GM12878 (cell line): ENCODE measurements around the gene GRIN2A. TPM values are rescaled to one million over a fixed set of nuclear protein-coding genes. Genes with fewer than 3 reads are reported as not detected.

Experiments used
- ATAC-seq: fragments of 200-7000 bp; cut with Tn5 transposase; 3 replicates; pipeline ENCODE4 v1.9.1; 2020; ENCODE audit warnings: mild to moderate bottlenecking, moderate library complexity
- BruUV-seq: library from RNA; stranded (reverse); fragments of 400-500 nt; replicated peaks from 2 replicates; lab custom pipeline; 2021; lab: Mats Ljungman, UMichigan
- CTCF ChIA-PET: fragments of 300-600 bp; sonication (Branson Sonifier 250); formaldehyde crosslinking; extraction: SDS; loops from one replicate; lab custom pipeline; 2021; ENCODE audit warnings: inconsistent platforms; lab: Yijun Ruan, JAX
- POLR2A ChIA-PET: fragments of 350-600 bp; formaldehyde crosslinking; extraction: SDS; loops from one replicate; lab custom pipeline; 2021; ENCODE audit warnings: inconsistent platforms; lab: Charles Lee
- RAD21 ChIA-PET: fragments of 300-600 bp; sonication (Branson Sonifier 250); formaldehyde crosslinking; loops from one replicate; lab custom pipeline; 2023; ENCODE audit warnings: antibody characterized with exemption; ENCODE audit not compliant: unreplicated experiment; lab: Charles Lee
- SMC1A ChIA-PET: fragments of 300-600 bp; sonication (Branson Sonifier 250); formaldehyde crosslinking; loops from one replicate; lab custom pipeline; 2023; ENCODE audit not compliant: unreplicated experiment, uncharacterized antibody; lab: Charles Lee
- DNase-seq: peaks from one replicate; pipeline ENCODE4 v3.0.0-alpha.2; 2011; ENCODE audit warnings: low read depth, low spot score
- FAIRE-seq: peaks from 3 replicates; lab custom pipeline; 2011; peaks lifted over from hg19 to GRCh38; lab: Jason Lieb, UNC
- H2AFZ ChIP-seq: 2 replicates; pipeline ENCODE4 v1.6.0; 2011; ENCODE audit warnings: low read depth, low read length, control low read depth; ENCODE audit not compliant: control insufficient read depth
- H3K27ac ChIP-seq: 2 replicates; pipeline ENCODE4 v1.5.1; 2011; ENCODE audit warnings: control low read depth; ENCODE audit not compliant: control insufficient read depth, insufficient read depth
- H3K27me3 ChIP-seq, 2 experiments: replicated peaks in 1 of 2; 2 replicates each; pipeline versions ENCODE4 v1.6.0 to v1.6.1; 2011; ENCODE audit warnings: low read length in 1 of 2; ENCODE audit not compliant: control insufficient read depth in 2 of 2, insufficient read depth in 2 of 2
- H3K36me3 ChIP-seq, 2 experiments: 2 replicates each; pipeline ENCODE4 v1.5.1; 2011; ENCODE audit warnings: low read length in 1 of 2; ENCODE audit not compliant: control insufficient read depth in 2 of 2, insufficient read depth in 2 of 2
- H3K4me1 ChIP-seq: 2 replicates; pipeline ENCODE4 v1.6.1; 2011; ENCODE audit warnings: mild to moderate bottlenecking, low read length, moderate library complexity, mixed read lengths; ENCODE audit not compliant: control insufficient read depth, insufficient read depth
- H3K4me2 ChIP-seq: 2 replicates; pipeline ENCODE4 v1.6.0; 2011; ENCODE audit warnings: control low read depth; ENCODE audit not compliant: control insufficient read depth, insufficient read depth
- H3K4me3 ChIP-seq: fragments of 200-600 bp; sonication (generic); 2 replicates; pipeline ENCODE4 v1.5.1; 2016
- H3K79me2 ChIP-seq: 2 replicates; pipeline ENCODE4 v1.6.0; 2011; ENCODE audit warnings: low read length; ENCODE audit not compliant: control insufficient read depth, insufficient read depth
- H3K9ac ChIP-seq: 2 replicates; pipeline ENCODE4 v1.8.0; 2011; ENCODE audit warnings: low read length, control low read depth, mixed read lengths; ENCODE audit not compliant: control insufficient read depth, insufficient read depth
- H3K9me3 ChIP-seq: replicated peaks from 3 replicates; pipeline ENCODE4 v1.5.1; 2011; ENCODE audit warnings: mild to moderate bottlenecking, low read length; ENCODE audit not compliant: control insufficient read depth, insufficient read depth
- H4K20me1 ChIP-seq: 2 replicates; pipeline ENCODE4 v1.6.0; 2011; ENCODE audit not compliant: control insufficient read depth, insufficient read depth
- BCL11A ChIP-seq: IDR thresholded peaks from 2 replicates; pipeline ENCODE4 v1.6.1; 2011; ENCODE audit warnings: low read depth, low read length
- CREM ChIP-seq: IDR thresholded peaks from 2 replicates; pipeline ENCODE4 v1.6.1; 2014; ENCODE audit warnings: antibody characterized with exemption, low read depth
- EED ChIP-seq: sonication (generic); IDR thresholded peaks from 2 replicates; pipeline ENCODE4 v1.6.1; 2016; ENCODE audit warnings: antibody characterized with exemption, low read depth
- HDAC6 ChIP-seq: fragments of 200-600 bp; sonication (generic); IDR thresholded peaks from one replicate; pipeline ENCODE4 v1.8.0; 2017; ENCODE audit warnings: antibody characterized with exemption; ENCODE audit not compliant: unreplicated experiment
- IRF4 ChIP-seq: IDR thresholded peaks from 2 replicates; pipeline ENCODE4 v1.6.1; 2011; ENCODE audit warnings: low read depth, low read length
- JUNB ChIP-seq: IDR thresholded peaks from 2 replicates; pipeline ENCODE4 v1.6.1; 2016; ENCODE audit warnings: antibody characterized with exemption, mild to moderate bottlenecking
- NFYB ChIP-seq: IDR thresholded peaks from 2 replicates; pipeline ENCODE4 v1.6.1; 2011; ENCODE audit warnings: low read depth, mild to moderate bottlenecking, low read length, improper control_type of control experiment, moderate library complexity; ENCODE audit not compliant: insufficient read depth
- WGBS: methylation state at CpG from one replicate; pipeline ENCODE4 v1.1.6; 2016; ENCODE audit warnings: low lambda C conversion rate; ENCODE audit not compliant: insufficient replicate concordance, insufficient coverage; ENCODE audit errors: missing lambda C conversion rate; 5-methylcytosine and 5-hydroxymethylcytosine counted together
- in situ Hi-C: fragments of 300-500 bp; cut with MboI; formaldehyde crosslinking; loops from 9 replicates; pipeline ENCODE4 v1.14.3; 2018; ENCODE audit warnings: mixed read lengths
- intact Hi-C: fragments of 100-400 bp; cut with micrococcal nuclease; formaldehyde crosslinking; loops from one replicate; pipeline ENCODE4 v1.14.2; 2022; ENCODE audit not compliant: unreplicated experiment
- polyA plus RNA-seq, 11 experiments: library from polyadenylated mRNA; depleted of rRNA in 4 of 11; unstranded in 6 of 11; stranded (reverse) in 5 of 11; fragments of >200 nt; fragmentation: Nextera tagmentation in 4 of 11; fragmentation: Illumina TruSeq in 1 of 11; extraction: Ambion mirVana in 4 of 11; extraction: Trizol in 1 of 11; gene quantifications; 1 replicate in 1 of 11; 2 replicates in 10 of 11; pipeline versions ENCODE4 v1.2.1 to v1.2.3, GENCODE V29; 2011 to 2016; ENCODE audit warnings: inconsistent platforms in 2 of 11, missing spikeins in 2 of 11, low read depth in 1 of 11
- total RNA-seq, 4 experiments: library from RNA; depleted of rRNA in 3 of 4; stranded (reverse); fragments of >200 nt in 3 of 4; fragmentation: Illumina TruSeq in 1 of 4; extraction: Trizol in 1 of 4; gene quantifications; 2 replicates each; pipeline versions ENCODE4 v1.2.1 to v1.2.3, GENCODE V29; 2013 to 2021
- TF ChIP-seq, protein P1 (sequence below): IDR thresholded peaks from 2 replicates; pipeline ENCODE4 v1.6.1; 2012; ENCODE audit warnings: low read length, inconsistent platforms
- TF ChIP-seq, protein P2 (sequence below): IDR thresholded peaks from 2 replicates; pipeline ENCODE4 v1.6.1; 2012; ENCODE audit warnings: improper control_type of control experiment, low read depth, low read length; ENCODE audit not compliant: insufficient replicate concordance
- TF ChIP-seq, protein P3 (sequence below): IDR thresholded peaks from 2 replicates; pipeline ENCODE4 v1.6.1; 2011; ENCODE audit warnings: low read depth, low read length, improper control_type of control experiment, borderline replicate concordance
- TF ChIP-seq, protein P4 (sequence below): fragments of 450-650 bp; IDR thresholded peaks from 2 replicates; pipeline ENCODE4 v1.6.1; 2017; ENCODE audit warnings: borderline replicate concordance

The GRIN2A gene
- total and polyA plus RNA-seq, 10 of the 15 experiments (the other 5 are each of a cell fraction or from before 2014, with no cell fraction given) = 2.4 to 13.3 (median 7.3) TPM

DNA sequence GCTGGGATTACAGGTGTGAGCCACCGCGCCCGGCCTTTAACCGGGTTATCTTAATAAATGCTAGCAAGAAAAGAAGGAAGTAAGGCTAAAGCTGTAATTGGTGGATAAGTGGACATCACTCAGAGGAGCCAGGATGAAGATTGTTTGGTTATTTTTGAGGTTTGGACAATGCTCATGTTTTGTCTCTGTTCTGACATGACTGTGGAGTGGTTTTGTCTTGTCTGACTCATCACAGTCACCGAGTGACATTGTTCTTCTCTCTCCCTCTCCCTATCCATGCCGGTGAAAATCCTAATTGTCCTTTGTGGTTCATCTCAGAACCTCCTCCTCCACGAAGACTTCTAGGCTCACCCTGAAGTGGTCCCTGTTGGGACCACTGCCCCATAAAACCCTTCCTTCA is 23.5 kb upstream of the GRIN2A start:
- RAD21 ChIA-PET = interaction anchor here (1.1 kb wide), 1 partner anchor 37 kb away, joined by 5 read pairs; no protein-coding TSS in a partner anchor
- Histone ChIP-seq H3K36me3 (no peaks in the 10 kb centered on the region), H3K4me3 (no peak overlapping the region), H3K79me2 (no peaks in the 10 kb centered on the region), H3K9ac (no peak overlapping the region), H3K27me3 (no peaks in the 10 kb centered on the region), H4K20me1 (no peaks in the 10 kb centered on the region), H3K4me2 (peak overlapping the region; percentile 5; the same call in 1 of the 2 replicates), H2AFZ (no peak overlapping the region), H3K4me1 (peaks cover 8% of the 10 kb centered on the region), H3K9me3 (peaks cover 2% of the 10 kb centered on the region; the same call in 1 of the 3 replicates), H3K27ac (0 out of 2 replicates have a peak overlapping the region, but pooled peaks have one; percentile 20)
- POLR2A ChIA-PET = interaction anchor here (0.7 kb wide), 1 partner anchor 13 kb away, joined by 8 read pairs; no protein-coding TSS in a partner anchor
- ATAC-seq (peak; percentile 86), DNase-seq (peak; percentile 16), FAIRE-seq (peak; percentile 35)
- in situ Hi-C loops = no loop called here
- CTCF ChIA-PET = no interaction called here
- no TSS peak for BruUV-seq
- intact Hi-C loops = loop anchor here (5.0 kb wide), 1 partner anchor 182 kb away; the partner anchor contains the start of gene ATF7IP2
- SMC1A ChIA-PET = no interaction called here
- 63% methylated on average over 7 of the region's 7 CpGs for WGBS
- TF ChIP-seq, protein P1, sequence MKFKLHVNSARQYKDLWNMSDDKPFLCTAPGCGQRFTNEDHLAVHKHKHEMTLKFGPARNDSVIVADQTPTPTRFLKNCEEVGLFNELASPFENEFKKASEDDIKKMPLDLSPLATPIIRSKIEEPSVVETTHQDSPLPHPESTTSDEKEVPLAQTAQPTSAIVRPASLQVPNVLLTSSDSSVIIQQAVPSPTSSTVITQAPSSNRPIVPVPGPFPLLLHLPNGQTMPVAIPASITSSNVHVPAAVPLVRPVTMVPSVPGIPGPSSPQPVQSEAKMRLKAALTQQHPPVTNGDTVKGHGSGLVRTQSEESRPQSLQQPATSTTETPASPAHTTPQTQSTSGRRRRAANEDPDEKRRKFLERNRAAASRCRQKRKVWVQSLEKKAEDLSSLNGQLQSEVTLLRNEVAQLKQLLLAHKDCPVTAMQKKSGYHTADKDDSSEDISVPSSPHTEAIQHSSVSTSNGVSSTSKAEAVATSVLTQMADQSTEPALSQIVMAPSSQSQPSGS = 0 out of 2 replicates have a peak, but pooled peaks have one; percentile 44
- TF ChIP-seq, protein P2, sequence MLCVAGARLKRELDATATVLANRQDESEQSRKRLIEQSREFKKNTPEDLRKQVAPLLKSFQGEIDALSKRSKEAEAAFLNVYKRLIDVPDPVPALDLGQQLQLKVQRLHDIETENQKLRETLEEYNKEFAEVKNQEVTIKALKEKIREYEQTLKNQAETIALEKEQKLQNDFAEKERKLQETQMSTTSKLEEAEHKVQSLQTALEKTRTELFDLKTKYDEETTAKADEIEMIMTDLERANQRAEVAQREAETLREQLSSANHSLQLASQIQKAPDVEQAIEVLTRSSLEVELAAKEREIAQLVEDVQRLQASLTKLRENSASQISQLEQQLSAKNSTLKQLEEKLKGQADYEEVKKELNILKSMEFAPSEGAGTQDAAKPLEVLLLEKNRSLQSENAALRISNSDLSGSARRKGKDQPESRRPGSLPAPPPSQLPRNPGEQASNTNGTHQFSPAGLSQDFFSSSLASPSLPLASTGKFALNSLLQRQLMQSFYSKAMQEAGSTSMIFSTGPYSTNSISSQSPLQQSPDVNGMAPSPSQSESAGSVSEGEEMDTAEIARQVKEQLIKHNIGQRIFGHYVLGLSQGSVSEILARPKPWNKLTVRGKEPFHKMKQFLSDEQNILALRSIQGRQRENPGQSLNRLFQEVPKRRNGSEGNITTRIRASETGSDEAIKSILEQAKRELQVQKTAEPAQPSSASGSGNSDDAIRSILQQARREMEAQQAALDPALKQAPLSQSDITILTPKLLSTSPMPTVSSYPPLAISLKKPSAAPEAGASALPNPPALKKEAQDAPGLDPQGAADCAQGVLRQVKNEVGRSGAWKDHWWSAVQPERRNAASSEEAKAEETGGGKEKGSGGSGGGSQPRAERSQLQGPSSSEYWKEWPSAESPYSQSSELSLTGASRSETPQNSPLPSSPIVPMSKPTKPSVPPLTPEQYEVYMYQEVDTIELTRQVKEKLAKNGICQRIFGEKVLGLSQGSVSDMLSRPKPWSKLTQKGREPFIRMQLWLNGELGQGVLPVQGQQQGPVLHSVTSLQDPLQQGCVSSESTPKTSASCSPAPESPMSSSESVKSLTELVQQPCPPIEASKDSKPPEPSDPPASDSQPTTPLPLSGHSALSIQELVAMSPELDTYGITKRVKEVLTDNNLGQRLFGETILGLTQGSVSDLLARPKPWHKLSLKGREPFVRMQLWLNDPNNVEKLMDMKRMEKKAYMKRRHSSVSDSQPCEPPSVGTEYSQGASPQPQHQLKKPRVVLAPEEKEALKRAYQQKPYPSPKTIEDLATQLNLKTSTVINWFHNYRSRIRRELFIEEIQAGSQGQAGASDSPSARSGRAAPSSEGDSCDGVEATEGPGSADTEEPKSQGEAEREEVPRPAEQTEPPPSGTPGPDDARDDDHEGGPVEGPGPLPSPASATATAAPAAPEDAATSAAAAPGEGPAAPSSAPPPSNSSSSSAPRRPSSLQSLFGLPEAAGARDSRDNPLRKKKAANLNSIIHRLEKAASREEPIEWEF = no peak
- TF ChIP-seq IRF4 (peak; percentile 70; the same call in 1 of the 2 replicates), CREM (peak; percentile 26; the same call in 1 of the 2 replicates), BCL11A (0 out of 2 replicates have a peak, but pooled peaks have one; percentile 35), JUNB (peak; percentile 68), HDAC6 (no peak), NFYB (0 out of 2 replicates have a peak, but pooled peaks have one; percentile 11), EED (peak; percentile 9; the same call in 1 of the 2 replicates)
- TF ChIP-seq, protein P3, sequence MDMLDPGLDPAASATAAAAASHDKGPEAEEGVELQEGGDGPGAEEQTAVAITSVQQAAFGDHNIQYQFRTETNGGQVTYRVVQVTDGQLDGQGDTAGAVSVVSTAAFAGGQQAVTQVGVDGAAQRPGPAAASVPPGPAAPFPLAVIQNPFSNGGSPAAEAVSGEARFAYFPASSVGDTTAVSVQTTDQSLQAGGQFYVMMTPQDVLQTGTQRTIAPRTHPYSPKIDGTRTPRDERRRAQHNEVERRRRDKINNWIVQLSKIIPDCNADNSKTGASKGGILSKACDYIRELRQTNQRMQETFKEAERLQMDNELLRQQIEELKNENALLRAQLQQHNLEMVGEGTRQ = no peak
- TF ChIP-seq, protein P4, sequence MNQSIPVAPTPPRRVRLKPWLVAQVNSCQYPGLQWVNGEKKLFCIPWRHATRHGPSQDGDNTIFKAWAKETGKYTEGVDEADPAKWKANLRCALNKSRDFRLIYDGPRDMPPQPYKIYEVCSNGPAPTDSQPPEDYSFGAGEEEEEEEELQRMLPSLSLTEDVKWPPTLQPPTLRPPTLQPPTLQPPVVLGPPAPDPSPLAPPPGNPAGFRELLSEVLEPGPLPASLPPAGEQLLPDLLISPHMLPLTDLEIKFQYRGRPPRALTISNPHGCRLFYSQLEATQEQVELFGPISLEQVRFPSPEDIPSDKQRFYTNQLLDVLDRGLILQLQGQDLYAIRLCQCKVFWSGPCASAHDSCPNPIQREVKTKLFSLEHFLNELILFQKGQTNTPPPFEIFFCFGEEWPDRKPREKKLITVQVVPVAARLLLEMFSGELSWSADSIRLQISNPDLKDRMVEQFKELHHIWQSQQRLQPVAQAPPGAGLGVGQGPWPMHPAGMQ = no peak
